K562 (cell line): Measurements from ENCODE around the gene PLIN5. TPM values are rescaled to one million over a fixed set of nuclear protein-coding genes. Genes with fewer than 3 reads are reported as not detected.
A peak's percentile ranks its signal among the peaks of the same experiment; 100 is the strongest.

Source experiments
- EP300 ChIP-seq: IDR thresholded peaks from 2 replicates; pipeline ENCODE4 v1.6.1; 2012; ENCODE audit warnings: low read length, improper control_type of control experiment
- ETV1 ChIP-seq: fragments of 450-650 bp; conservative IDR thresholded peaks from 2 replicates; pipeline ENCODE4 v1.6.1; 2016; ENCODE audit warnings: missing genetic modification characterization, control low read depth, low read depth, missing compliant biosample characterization
- HEY1 ChIP-seq: fragments of 250-450 bp; sonication (Bioruptor Pico); IDR thresholded peaks from 2 replicates; pipeline ENCODE4 v1.5.0; 2020; ENCODE audit warnings: mild to moderate bottlenecking, moderate library complexity, borderline replicate concordance
- L3MBTL2 ChIP-seq: fragments of 450-650 bp; IDR thresholded peaks from 2 replicates; pipeline ENCODE4 v1.6.1; 2016; ENCODE audit warnings: mild to moderate bottlenecking, moderate library complexity
- MBD1 ChIP-seq: fragments of 250-450 bp; sonication (Bioruptor Pico); IDR thresholded peaks from 2 replicates; pipeline ENCODE4 v1.8.0; 2022; ENCODE audit warnings: inconsistent platforms
- MTA1 ChIP-seq: fragments of 450-650 bp; IDR thresholded peaks from 2 replicates; pipeline ENCODE4 v1.6.1; 2017; ENCODE audit warnings: borderline replicate concordance
- NFIX ChIP-seq: fragments of 250-450 bp; sonication (Bioruptor Pico); IDR thresholded peaks from 2 replicates; pipeline ENCODE4 v1.4.0; 2020; ENCODE audit warnings: low read depth, mild to moderate bottlenecking, moderate library complexity
- PCBP1 ChIP-seq: fragments of 200-400 bp; formaldehyde crosslinking; IDR thresholded peaks from 2 replicates; pipeline ENCODE4 v1.6.1; 2018; ENCODE audit warnings: mild to moderate bottlenecking, low read depth, low read length; ENCODE audit not compliant: poor library complexity, severe bottlenecking
- RNF2 ChIP-seq: sonication (generic); IDR thresholded peaks from 2 replicates; pipeline ENCODE4 v1.6.1; 2016
- SMAD2 ChIP-seq: fragments of 150-350 bp; IDR thresholded peaks from 2 replicates; pipeline ENCODE4 v1.6.1; 2014; ENCODE audit warnings: low read depth, mild to moderate bottlenecking, low read length
- SMARCB1 ChIP-seq: IDR thresholded peaks from 2 replicates; pipeline ENCODE4 v1.6.1; 2011; ENCODE audit warnings: improper control_type of control experiment, low read depth; ENCODE audit not compliant: insufficient read length
- XRCC5 ChIP-seq: fragments of 200-400 bp; formaldehyde crosslinking; IDR thresholded peaks from 2 replicates; pipeline ENCODE4 v1.6.1; 2017; ENCODE audit warnings: low read depth, mild to moderate bottlenecking, low read length
- ZNF165 ChIP-seq: fragments of 250-450 bp; sonication (Bioruptor Pico); IDR thresholded peaks from 2 replicates; pipeline ENCODE4 v1.4.0; 2020; ENCODE audit warnings: borderline replicate concordance
- ZNF583 ChIP-seq: fragments of 250-450 bp; sonication (Bioruptor Pico); IDR thresholded peaks from 2 replicates; pipeline ENCODE4 v1.4.0; 2020
- ZNF668 ChIP-seq: fragments of 250-450 bp; sonication (Bioruptor Pico); IDR thresholded peaks from 2 replicates; pipeline ENCODE4 v1.8.0; 2022; ENCODE audit warnings: mild to moderate bottlenecking, inconsistent platforms
- polyA plus RNA-seq, 8 experiments: library from polyadenylated mRNA; depleted of rRNA in 4 of 8; stranded (reverse) in 5 of 8; unstranded in 3 of 8; fragments of >200 nt; fragmentation: Nextera tagmentation in 2 of 8; fragmentation: Illumina TruSeq in 1 of 8; extraction: Ambion mirVana in 2 of 8; extraction: Trizol in 1 of 8; gene quantifications; 2 replicates each; pipeline versions ENCODE4 v1.2.1 to v1.2.3, GENCODE V29; 2011 to 2014; ENCODE audit warnings: inconsistent platforms in 1 of 8, missing spikeins in 1 of 8
- total RNA-seq, 7 experiments: library from RNA; depleted of rRNA in 6 of 7; stranded (reverse); fragments of >200 nt in 6 of 7; fragmentation: Illumina TruSeq in 2 of 7; extraction: Trizol in 2 of 7; gene quantifications; 2 replicates each; pipeline versions ENCODE4 v1.2.1 to v1.2.3, GENCODE V29; 2011 to 2021; ENCODE audit warnings: low replicate concordance in 1 of 7
- TF ChIP-seq, protein P1 (sequence below): fragments of 250-450 bp; sonication (Bioruptor Pico); IDR thresholded peaks from 2 replicates; pipeline ENCODE4 v1.9.0; 2021; ENCODE audit warnings: mild to moderate bottlenecking, inconsistent platforms
- TF ChIP-seq, protein P2 (sequence below): fragments of 450-650 bp; formaldehyde crosslinking; IDR thresholded peaks from 2 replicates; pipeline ENCODE4 v1.4.0; 2022; ENCODE audit warnings: missing genetic modification characterization
- TF ChIP-seq, protein P3 (sequence below): sonication (generic); formaldehyde crosslinking; IDR thresholded peaks from 2 replicates; pipeline ENCODE4 v1.8.1; 2023; ENCODE audit warnings: missing genetic modification reagents, mild to moderate bottlenecking, borderline replicate concordance

PLIN5 gene
- total and polyA plus RNA-seq, 9 of the 15 experiments (the other 6 are each of a cell fraction or from before 2014, with no cell fraction given), result 0.04 to 1.3 (median 0.50) TPM

DNA sequence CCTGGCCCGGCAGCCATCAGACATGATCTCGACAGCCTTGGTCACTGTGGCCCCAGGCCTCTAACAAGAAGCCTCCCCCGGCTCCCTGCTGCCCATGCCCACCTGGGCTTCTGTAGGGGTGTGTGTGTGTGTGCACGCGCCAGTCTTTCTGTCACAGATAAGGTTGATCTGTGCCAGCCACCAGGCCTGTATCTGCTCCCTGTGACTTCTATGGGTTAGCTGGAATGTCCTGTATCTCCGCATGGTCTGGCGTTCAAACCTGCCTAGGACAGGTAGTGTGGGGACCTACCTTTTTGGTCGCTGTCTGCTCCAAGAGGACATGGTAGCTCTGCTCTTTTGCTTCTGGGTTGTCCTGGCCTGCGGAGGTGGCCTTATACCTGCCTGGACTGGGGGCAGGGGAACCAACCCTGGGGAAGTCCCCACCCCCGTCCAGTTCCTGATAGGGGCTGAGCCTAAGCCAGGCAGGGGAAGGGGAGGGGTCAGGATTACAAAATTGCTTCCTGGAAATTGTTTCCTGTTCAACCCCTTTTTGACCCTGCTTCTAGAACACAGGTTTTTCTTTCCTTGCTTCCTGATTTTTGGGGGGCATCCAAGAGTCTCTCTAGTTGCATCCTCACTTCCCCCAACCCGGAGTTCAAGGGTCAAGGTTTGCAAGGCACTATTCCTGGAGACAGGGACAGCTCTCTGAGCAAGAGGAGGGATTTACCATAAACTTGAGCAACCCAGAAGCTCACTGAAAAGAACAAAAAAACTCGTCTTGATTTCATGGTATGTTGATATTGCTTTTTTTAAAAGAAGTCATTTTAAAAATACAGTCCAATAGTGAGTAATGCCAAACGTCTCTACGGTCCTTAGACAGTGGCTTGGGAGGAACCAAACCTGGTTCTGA, 4.9 kb upstream of the PLIN5 start, which contains the start of gene LRG1 (continued):
- no peak for TF ChIP-seq PCBP1
- 0 out of 2 replicates have a peak, but pooled peaks have one; percentile 18 for TF ChIP-seq L3MBTL2
- peak; percentile 19; the same call in 1 of the 2 replicates for TF ChIP-seq RNF2
- peak; percentile 52 for TF ChIP-seq ETV1
- TF ChIP-seq EP300, result peak; percentile 64
- TF ChIP-seq SMAD2, result no peak
- TF ChIP-seq ZNF583 (CRISPR knock-in tag), result peak; percentile 5; the same call in 1 of the 2 replicates
- TF ChIP-seq, protein P1, sequence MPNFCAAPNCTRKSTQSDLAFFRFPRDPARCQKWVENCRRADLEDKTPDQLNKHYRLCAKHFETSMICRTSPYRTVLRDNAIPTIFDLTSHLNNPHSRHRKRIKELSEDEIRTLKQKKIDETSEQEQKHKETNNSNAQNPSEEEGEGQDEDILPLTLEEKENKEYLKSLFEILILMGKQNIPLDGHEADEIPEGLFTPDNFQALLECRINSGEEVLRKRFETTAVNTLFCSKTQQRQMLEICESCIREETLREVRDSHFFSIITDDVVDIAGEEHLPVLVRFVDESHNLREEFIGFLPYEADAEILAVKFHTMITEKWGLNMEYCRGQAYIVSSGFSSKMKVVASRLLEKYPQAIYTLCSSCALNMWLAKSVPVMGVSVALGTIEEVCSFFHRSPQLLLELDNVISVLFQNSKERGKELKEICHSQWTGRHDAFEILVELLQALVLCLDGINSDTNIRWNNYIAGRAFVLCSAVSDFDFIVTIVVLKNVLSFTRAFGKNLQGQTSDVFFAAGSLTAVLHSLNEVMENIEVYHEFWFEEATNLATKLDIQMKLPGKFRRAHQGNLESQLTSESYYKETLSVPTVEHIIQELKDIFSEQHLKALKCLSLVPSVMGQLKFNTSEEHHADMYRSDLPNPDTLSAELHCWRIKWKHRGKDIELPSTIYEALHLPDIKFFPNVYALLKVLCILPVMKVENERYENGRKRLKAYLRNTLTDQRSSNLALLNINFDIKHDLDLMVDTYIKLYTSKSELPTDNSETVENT (CRISPR knock-in tag), result no peak
- no peak for TF ChIP-seq HEY1 (CRISPR knock-in tag)
- TF ChIP-seq ZNF165 (CRISPR knock-in tag), result no peak
- no peak for TF ChIP-seq ZNF668 (CRISPR knock-in tag)
- TF ChIP-seq, protein P2, sequence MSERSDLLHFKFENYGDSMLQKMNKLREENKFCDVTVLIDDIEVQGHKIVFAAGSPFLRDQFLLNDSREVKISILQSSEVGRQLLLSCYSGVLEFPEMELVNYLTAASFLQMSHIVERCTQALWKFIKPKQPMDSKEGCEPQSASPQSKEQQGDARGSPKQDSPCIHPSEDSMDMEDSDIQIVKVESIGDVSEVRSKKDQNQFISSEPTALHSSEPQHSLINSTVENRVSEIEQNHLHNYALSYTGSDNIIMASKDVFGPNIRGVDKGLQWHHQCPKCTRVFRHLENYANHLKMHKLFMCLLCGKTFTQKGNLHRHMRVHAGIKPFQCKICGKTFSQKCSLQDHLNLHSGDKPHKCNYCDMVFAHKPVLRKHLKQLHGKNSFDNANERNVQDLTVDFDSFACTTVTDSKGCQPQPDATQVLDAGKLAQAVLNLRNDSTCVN (CRISPR knock-in tag), result no peak
- no peak for TF ChIP-seq MBD1 (CRISPR knock-in tag)
- no peak for TF ChIP-seq SMARCB1
- no peak for TF ChIP-seq NFIX (CRISPR knock-in tag)
- TF ChIP-seq XRCC5, result no peak
- TF ChIP-seq, protein P3, sequence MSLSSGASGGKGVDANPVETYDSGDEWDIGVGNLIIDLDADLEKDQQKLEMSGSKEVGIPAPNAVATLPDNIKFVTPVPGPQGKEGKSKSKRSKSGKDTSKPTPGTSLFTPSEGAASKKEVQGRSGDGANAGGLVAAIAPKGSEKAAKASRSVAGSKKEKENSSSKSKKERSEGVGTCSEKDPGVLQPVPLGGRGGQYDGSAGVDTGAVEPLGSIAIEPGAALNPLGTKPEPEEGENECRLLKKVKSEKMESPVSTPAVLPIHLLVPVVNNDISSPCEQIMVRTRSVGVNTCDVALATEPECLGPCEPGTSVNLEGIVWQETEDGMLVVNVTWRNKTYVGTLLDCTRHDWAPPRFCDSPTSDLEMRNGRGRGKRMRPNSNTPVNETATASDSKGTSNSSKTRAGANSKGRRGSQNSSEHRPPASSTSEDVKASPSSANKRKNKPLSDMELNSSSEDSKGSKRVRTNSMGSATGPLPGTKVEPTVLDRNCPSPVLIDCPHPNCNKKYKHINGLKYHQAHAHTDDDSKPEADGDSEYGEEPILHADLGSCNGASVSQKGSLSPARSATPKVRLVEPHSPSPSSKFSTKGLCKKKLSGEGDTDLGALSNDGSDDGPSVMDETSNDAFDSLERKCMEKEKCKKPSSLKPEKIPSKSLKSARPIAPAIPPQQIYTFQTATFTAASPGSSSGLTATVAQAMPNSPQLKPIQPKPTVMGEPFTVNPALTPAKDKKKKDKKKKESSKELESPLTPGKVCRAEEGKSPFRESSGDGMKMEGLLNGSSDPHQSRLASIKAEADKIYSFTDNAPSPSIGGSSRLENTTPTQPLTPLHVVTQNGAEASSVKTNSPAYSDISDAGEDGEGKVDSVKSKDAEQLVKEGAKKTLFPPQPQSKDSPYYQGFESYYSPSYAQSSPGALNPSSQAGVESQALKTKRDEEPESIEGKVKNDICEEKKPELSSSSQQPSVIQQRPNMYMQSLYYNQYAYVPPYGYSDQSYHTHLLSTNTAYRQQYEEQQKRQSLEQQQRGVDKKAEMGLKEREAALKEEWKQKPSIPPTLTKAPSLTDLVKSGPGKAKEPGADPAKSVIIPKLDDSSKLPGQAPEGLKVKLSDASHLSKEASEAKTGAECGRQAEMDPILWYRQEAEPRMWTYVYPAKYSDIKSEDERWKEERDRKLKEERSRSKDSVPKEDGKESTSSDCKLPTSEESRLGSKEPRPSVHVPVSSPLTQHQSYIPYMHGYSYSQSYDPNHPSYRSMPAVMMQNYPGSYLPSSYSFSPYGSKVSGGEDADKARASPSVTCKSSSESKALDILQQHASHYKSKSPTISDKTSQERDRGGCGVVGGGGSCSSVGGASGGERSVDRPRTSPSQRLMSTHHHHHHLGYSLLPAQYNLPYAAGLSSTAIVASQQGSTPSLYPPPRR, result no peak
- TF ChIP-seq MTA1, result peak; percentile 30; the same call in 1 of the 2 replicates
